GM18867 (cell line): ENCODE data around the gene PTGR3.

Experiments used
- ATAC-seq: cut with Tn5 transposase; IDR thresholded peaks from one replicate; pipeline ENCODE4 v1.9.1; 2021; ENCODE audit warnings: mild to moderate bottlenecking, moderate library complexity; ENCODE audit not compliant: unreplicated experiment

The PTGR3 gene

GRCh38 chr18:75235896-75236295, 27.0 kb upstream of the PTGR3 start:
- no peak for ATAC-seq

DNA sequence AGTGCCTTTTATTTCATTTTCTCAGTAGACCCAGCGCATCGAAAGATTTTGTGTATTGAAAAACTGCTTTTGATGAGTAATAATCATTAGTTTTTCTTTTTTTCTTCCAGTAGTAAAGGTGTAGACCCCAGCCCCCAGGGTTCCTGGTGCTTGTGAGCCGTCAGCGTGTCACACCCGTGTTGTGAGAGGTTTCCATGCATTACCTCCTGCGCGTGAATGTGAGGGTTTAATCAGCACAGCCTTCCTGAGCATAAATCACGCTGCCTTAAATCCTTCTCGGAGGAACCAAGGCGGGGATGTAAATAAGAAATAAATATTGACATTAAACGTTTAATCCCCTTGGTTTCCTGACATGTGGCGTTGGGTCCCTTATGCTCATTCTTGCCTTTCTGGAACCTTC, 26.0 kb upstream of the PTGR3 start:
- no peak for ATAC-seq

- no peak for ATAC-seq
These were observed 22.1 kb upstream of the PTGR3 start for GRCh38 chr18:75231053-75231406.

- ATAC-seq, result no peak
These were observed 21.5 kb upstream of the PTGR3 start for GRCh38 chr18:75230163-75231052.

DNA sequence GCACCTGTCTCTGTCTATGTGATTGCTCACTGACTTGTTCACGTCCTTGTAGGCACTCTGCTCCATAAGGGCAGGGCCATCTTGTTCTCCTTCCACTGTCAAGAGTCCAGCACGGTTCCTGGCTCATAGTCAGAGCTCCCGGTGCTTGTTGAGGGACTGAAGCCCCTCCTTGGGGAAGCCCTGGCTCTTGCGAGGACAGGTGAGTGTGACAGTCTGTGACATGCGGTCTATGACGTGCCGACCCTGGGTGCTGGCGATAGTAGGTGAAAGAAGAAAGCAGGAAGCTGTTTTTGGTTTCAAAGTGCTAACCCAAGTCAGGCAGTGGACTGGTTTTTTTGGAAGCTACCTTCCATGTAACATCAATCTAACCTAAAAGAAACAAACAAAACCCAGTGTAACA, 20.5 kb upstream of the PTGR3 start:
- ATAC-seq, result no peak

DNA sequence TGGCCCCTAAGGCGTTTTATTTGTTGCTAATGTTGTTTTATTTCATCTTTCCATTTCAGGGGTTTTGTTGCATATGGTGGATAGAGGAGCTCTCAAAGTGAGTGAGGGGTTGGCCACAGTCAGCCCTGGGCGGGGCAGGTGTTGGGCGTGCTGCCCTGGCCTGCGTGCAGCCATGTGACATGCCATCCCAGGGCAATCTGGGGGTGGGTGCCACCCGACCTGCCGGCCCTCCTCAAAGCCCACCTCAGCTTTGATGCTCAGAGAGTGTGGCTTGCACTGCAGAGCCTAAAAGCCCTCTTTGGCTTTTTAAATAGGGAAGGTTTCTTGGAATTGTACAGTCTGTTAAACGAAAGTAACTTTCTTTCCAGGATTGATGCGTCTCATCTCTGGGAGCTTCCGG, 20.0 kb upstream of the PTGR3 start:
- no peak for ATAC-seq

GRCh38 chr18:75227535-75228296, 18.8 kb upstream of the PTGR3 start:
- no peak for ATAC-seq

GRCh38 chr18:75226956-75227316, 18.0 kb upstream of the PTGR3 start:
- no peak for ATAC-seq

DNA sequence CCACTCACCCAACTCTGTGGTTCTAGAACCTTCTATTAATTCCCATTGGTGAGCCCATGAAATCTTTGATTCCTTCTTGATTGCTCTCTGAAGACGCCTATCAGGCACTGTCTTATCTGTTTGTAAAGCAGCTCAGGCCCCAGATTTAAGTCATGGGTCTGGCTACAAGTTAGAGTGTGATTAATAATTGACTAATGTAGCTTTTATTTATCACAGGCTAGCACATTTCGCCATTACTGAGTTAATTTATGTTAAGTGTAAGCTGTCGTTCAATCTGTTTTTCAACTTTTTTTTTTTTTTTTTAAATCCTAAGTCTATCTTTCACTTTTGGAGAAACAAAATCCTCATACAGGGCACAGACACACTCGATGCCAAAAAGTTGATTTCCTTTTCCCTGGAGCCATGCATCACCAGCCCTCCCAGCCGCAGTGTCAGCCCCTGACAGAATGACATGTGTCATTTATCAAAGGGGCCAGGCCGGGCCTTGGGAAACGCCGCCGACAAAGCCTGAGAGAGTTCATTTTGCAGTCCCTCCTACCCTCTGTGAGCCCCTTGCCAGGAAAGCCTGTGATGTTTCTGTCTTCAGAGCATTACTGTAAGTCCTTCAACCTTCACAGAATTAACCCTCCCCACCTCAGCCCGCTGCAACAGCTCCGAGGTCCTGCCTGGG, 17.5 kb upstream of the PTGR3 start:
- no peak for ATAC-seq

DNA sequence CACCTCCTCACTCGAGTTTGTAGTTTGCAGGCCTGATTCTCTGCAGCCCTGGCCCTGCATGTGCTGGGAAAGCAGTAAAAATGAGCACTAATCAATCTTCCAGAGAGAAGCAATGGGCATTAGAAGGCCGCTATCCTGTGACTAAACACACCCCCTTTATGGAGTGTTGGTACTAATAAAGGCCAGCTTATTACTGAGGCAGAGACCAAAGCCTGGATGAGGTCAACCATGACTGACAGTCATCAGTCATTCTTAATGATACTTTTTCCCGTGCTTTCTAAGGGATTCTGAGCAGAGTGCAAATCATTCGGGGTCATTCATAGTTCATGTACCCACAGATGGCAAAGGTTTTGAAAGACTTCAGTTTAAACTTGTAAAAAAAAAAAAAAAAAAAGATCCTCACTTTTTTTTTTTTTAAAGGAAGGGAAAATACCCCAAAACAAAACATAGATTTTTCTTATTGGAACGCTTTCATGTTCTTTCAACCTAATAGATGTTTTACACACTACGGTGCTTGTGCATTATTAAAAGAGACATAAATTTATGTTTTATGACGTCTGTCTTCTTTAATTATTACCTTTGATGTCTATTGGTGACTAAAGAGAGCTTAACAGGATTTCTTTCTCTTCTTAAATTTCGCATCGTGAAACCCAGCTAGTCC, 14.9 kb upstream of the PTGR3 start:
- no peak for ATAC-seq

- no peak for ATAC-seq
These were observed 13.5 kb upstream of the PTGR3 start for GRCh38 chr18:75222407-75222806.

DNA sequence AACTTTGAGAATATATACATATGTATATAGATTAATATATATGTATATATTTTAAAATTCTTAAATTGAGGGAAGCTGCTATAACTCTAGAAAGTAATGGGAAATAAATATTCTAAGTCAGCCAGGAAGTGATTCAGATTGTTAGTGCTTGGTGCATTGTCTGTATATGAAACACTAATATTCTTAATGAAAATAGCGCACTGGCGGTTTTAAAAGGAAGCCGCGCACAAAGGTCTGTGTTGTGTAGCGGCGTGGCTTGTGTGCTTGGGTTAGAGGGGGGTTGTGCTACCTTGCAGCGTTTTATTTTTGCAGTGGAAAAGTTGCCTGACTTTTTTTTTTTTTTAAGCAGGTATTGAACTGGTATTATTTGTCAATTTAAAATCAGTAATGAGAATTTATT, 13.0 kb upstream of the PTGR3 start:
- no peak for ATAC-seq

- ATAC-seq, result no peak
These were observed 12.5 kb upstream of the PTGR3 start for GRCh38 chr18:75221397-75221796.

- no peak for ATAC-seq
These were observed 11.8 kb upstream of the PTGR3 start for GRCh38 chr18:75220551-75221355.

DNA sequence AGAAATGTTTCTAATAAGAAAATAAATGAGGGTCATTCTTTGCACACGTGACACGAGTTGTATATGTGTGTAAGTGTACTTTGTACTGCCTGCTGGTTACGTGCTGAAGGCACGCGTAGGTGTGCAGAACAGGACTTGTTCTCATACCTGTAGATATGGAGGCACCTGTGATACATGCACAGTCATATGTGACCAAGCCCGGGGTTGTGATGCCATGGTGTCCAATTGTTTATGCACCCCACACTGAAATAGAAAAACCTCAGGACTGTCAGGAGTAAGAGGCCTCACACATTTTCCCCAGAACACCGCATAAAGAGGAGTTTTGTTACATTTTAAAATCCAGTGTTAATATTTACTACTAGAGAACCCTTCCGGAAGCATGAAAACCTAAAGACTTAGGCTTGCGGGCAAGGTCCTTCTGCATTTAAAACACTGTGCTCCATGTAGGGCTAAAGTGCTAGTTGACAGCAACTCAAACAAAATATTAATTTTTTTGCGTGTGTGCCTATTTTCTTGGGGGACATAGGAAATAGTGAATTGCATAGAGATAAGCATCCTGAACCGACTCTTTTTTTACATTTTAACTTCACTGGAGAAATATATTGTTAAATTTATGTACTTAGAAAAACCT, 10.9 kb upstream of the PTGR3 start:
- ATAC-seq, result no peak

- no peak for ATAC-seq
These were observed 9.4 kb upstream of the PTGR3 start for GRCh38 chr18:75218065-75218923.

DNA sequence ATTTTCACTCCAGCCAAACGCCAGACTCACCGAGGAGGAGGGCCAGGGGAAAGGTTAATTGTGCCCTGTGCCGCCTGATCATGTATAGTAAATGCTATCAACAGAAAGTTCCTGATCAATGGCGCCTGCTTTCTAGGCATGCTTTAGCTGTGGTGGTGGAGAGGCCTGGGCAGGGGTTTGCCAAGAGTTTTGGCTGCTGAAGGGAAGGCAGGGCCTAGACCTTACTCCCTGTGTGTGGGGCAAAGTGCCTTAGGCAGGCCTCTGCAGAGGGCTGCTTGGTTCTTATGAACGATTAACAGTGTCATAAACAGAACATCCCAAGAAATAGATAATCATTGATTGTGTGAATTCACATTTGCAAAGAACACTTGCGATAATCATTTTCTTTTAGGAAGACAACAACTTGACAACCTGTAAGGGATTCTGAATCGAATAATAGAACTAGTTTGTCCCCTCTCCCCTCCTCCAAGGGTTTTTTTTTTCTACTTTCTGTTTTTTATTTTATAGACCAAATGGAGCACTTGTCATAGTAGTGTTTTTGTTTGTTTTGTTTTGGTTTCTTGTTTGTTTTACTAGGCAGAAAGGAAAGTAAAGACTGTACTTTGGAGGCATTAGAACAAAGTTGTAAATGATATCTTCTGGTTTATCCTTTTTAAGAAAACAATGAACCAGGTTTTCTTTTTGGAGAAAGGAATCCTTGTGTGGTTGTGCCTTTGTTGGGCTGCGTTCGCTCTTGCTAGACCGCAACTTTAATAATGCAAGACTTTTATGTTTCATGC, 8.2 kb upstream of the PTGR3 start:
- ATAC-seq, result no peak

DNA sequence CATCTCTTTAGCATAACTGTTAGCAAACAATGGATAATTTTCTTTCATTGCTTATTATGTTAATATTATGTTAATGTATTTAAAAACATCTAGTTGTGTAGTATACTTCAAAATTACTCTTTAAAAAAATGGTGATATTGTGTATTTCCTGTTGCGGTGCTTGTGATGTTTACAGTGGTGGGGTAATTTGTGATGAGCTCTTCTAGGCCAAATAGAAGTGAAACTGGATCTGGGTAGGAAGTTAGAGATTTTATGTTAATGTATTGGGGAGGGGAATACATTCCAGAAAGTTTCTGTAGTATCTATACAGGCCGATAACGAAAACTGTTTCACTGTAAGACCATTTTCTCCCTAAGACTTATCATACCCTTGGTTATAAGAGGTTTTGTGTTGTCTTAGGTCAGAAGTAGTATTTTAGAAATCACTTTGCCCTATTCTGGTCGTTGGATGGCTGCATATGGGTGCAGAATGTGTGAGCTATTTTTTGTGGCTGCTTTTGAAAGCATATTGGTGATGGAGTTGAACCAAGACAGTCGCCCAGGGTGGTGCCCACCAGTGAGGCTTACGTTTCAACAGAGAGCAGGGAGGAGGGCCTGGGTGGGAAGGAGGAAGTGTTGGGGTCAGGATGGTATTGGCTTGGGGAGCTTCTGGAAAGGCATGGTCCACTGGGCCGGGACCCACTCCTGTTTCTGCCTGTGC, 7.4 kb upstream of the PTGR3 start:
- no peak for ATAC-seq
